A549 (cell line): ENCODE results near the gene NEDD4L.

Experiments
- BHLHE40 ChIP-seq: IDR thresholded peaks from 2 replicates; pipeline ENCODE4 v1.6.1; 2012; ENCODE audit warnings: low read depth, low read length, inconsistent platforms
- CHD2 ChIP-seq: fragments of 150-350 bp; IDR thresholded peaks from 2 replicates; pipeline ENCODE4 v1.6.1; 2014; ENCODE audit warnings: low read length; ENCODE audit not compliant: partially characterized antibody
- EP300 ChIP-seq, 2 experiments: fragments of >200 bp; sonication (Bioruptor Twin); formaldehyde crosslinking; IDR thresholded peaks; 2 replicates in 1 of 2; 3 replicates in 1 of 2; pipeline ENCODE4 v1.6.1; 2016 to 2017
- MAFK ChIP-seq: fragments of 450-650 bp; IDR thresholded peaks from 2 replicates; pipeline ENCODE4 v1.6.1; 2014; ENCODE audit not compliant: partially characterized antibody
- MYC ChIP-seq: IDR thresholded peaks from 2 replicates; pipeline ENCODE4 v1.6.1; 2012; ENCODE audit warnings: mild to moderate bottlenecking, inconsistent platforms, low read length, improper control_type of control experiment, borderline replicate concordance
- NFE2L2 ChIP-seq: fragments of 150-350 bp; conservative IDR thresholded peaks from 2 replicates; pipeline ENCODE4 v1.6.1; 2014; ENCODE audit warnings: low read length
- POLR2A ChIP-seq: IDR thresholded peaks from 2 replicates; pipeline ENCODE4 v1.6.1; 2012; ENCODE audit warnings: mild to moderate bottlenecking, low read length
- RFX5 ChIP-seq: fragments of 450-650 bp; IDR thresholded peaks from 2 replicates; pipeline ENCODE4 v1.7.1; 2014; ENCODE audit warnings: antibody characterized with exemption, mild to moderate bottlenecking, moderate library complexity
- TF ChIP-seq, protein P1 (sequence below): fragments of >200 bp; sonication (Bioruptor Twin); formaldehyde crosslinking; IDR thresholded peaks from 3 replicates; pipeline ENCODE4 v1.5.1; 2016
- TF ChIP-seq, protein P2 (sequence below): IDR thresholded peaks from 2 replicates; pipeline ENCODE4 v1.6.1; 2012; ENCODE audit warnings: low read depth, borderline replicate concordance
- TF ChIP-seq, protein P3 (sequence below): fragments of 450-650 bp; IDR thresholded peaks from 2 replicates; pipeline ENCODE4 v1.6.1; 2014; ENCODE audit warnings: antibody characterized with exemption
- TF ChIP-seq, protein P4 (sequence below): fragments of 250-450 bp; sonication (Bioruptor Pico); IDR thresholded peaks from 2 replicates; pipeline ENCODE4 v1.5.0; 2021; ENCODE audit warnings: mild to moderate bottlenecking, moderate library complexity, borderline replicate concordance
- TF ChIP-seq, protein P5 (sequence below): IDR thresholded peaks from 2 replicates; pipeline ENCODE4 v1.6.1; 2012

DNA sequence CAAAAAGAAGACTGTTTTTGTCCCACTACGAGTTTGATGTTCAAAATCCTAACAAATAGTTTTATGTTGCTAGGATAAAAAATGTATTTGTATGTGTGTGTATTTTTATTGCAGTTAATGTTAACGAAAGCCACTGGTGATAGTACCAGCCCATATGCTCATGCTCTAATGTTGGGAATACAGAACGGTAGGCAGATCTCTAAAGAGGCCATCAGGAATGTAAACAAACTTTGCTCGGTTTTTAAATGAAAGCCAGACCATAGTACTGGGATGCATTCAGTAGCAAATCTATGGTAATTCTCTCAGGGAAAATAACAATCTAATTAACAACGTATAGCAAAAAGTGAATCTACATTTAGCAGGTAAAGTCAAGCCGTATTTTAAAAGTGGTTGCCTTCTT is 208.1 kb downstream of the NEDD4L start:
- TF ChIP-seq EP300 (IDR thresholded peaks at IDR 0.05) (no peak), MYC (no peak), RFX5 (no peak), BHLHE40 (no peak), MAFK (no peak), NFE2L2 (no peak), POLR2A (no peak), CHD2 (no peak)
- TF ChIP-seq, protein P1, sequence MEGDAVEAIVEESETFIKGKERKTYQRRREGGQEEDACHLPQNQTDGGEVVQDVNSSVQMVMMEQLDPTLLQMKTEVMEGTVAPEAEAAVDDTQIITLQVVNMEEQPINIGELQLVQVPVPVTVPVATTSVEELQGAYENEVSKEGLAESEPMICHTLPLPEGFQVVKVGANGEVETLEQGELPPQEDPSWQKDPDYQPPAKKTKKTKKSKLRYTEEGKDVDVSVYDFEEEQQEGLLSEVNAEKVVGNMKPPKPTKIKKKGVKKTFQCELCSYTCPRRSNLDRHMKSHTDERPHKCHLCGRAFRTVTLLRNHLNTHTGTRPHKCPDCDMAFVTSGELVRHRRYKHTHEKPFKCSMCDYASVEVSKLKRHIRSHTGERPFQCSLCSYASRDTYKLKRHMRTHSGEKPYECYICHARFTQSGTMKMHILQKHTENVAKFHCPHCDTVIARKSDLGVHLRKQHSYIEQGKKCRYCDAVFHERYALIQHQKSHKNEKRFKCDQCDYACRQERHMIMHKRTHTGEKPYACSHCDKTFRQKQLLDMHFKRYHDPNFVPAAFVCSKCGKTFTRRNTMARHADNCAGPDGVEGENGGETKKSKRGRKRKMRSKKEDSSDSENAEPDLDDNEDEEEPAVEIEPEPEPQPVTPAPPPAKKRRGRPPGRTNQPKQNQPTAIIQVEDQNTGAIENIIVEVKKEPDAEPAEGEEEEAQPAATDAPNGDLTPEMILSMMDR = no peak
- TF ChIP-seq, protein P2, sequence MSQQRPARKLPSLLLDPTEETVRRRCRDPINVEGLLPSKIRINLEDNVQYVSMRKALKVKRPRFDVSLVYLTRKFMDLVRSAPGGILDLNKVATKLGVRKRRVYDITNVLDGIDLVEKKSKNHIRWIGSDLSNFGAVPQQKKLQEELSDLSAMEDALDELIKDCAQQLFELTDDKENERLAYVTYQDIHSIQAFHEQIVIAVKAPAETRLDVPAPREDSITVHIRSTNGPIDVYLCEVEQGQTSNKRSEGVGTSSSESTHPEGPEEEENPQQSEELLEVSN = no peak
- TF ChIP-seq, protein P3, sequence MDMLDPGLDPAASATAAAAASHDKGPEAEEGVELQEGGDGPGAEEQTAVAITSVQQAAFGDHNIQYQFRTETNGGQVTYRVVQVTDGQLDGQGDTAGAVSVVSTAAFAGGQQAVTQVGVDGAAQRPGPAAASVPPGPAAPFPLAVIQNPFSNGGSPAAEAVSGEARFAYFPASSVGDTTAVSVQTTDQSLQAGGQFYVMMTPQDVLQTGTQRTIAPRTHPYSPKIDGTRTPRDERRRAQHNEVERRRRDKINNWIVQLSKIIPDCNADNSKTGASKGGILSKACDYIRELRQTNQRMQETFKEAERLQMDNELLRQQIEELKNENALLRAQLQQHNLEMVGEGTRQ = no peak
- TF ChIP-seq, protein P4, sequence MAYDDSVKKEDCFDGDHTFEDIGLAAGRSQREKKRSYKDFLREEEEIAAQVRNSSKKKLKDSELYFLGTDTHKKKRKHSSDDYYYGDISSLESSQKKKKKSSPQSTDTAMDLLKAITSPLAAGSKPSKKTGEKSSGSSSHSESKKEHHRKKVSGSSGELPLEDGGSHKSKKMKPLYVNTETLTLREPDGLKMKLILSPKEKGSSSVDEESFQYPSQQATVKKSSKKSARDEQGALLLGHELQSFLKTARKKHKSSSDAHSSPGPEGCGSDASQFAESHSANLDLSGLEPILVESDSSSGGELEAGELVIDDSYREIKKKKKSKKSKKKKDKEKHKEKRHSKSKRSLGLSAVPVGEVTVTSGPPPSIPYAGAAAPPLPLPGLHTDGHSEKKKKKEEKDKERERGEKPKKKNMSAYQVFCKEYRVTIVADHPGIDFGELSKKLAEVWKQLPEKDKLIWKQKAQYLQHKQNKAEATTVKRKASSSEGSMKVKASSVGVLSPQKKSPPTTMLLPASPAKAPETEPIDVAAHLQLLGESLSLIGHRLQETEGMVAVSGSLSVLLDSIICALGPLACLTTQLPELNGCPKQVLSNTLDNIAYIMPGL (CRISPR knock-in tag) = no peak
- TF ChIP-seq, protein P5, sequence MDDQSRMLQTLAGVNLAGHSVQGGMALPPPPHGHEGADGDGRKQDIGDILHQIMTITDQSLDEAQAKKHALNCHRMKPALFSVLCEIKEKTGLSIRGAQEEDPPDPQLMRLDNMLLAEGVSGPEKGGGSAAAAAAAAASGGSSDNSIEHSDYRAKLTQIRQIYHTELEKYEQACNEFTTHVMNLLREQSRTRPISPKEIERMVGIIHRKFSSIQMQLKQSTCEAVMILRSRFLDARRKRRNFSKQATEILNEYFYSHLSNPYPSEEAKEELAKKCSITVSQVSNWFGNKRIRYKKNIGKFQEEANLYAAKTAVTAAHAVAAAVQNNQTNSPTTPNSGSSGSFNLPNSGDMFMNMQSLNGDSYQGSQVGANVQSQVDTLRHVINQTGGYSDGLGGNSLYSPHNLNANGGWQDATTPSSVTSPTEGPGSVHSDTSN = no peak
